EL (cell line): ENCODE results near the gene BBIP1.

Experiments used
- DNase-seq: peaks from one replicate; pipeline ENCODE4 v3.0.0-alpha.2; 2016

The BBIP1 gene

GRCh38 chr10:110918643-110919348 lies at the start of gene BBIP1:
Gene BBIP1, minus strand, starts transcription at chr10:110919180. Its CDS starts 1,023 bp downstream, at chr10:110918157.
- peak; percentile 100 for DNase-seq

GRCh38 chr10:110967645-110968044 lies 48.7 kb upstream of the BBIP1 start:
- no peak for DNase-seq

- no peak for DNase-seq
Observed at GRCh38 chr10:110967009-110967630, 48.1 kb upstream of the BBIP1 start.

DNA sequence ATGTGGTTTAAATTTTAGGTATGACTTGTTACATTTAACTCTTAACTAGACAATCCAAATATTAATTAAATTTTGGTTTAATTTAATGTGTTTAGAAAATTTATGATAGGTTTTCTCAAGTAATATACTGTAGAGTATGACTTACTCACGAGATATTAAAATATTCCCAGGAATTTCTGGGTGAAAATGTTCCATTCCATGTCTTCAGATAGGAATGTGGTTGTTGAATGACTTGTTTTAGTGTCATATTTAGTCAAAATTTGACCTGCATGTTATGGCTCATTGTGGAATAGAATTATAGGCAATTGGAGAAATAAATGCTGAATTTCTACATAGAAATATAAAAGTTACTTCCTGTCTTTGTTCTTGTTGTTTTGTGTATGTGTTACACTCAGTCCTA lies 47.2 kb upstream of the BBIP1 start:
- peak; percentile 32 for DNase-seq

DNA sequence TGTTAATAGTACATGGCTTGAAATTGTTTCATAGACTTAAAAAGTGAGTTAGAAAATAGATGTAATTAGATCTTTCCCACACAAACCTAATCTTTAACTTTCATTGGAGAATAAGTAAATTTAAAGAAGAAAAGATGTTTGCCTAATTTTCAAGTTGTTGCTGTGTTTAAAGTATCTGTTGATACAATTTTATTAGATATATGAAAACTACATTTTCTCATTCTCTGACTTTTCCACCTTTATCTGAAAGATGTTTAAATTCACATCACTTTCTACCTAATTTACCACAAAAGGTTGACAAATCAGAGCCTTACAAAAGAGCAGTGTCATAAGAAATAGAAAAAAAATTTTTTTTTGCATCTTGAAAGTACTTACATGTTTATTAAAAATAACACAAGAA lies 46.2 kb upstream of the BBIP1 start:
- DNase-seq, result no peak

- DNase-seq, result no peak
Observed at GRCh38 chr10:110964681-110965080, 45.7 kb upstream of the BBIP1 start.

- no peak for DNase-seq
Observed at GRCh38 chr10:110963162-110963561, 44.2 kb upstream of the BBIP1 start.

GRCh38 chr10:110962443-110962842 lies 43.5 kb upstream of the BBIP1 start:
- no peak for DNase-seq

- DNase-seq, result no peak
Observed at GRCh38 chr10:110960333-110960712, 41.3 kb upstream of the BBIP1 start.

- DNase-seq, result no peak
Observed at GRCh38 chr10:110959379-110960332, 40.7 kb upstream of the BBIP1 start.

DNA sequence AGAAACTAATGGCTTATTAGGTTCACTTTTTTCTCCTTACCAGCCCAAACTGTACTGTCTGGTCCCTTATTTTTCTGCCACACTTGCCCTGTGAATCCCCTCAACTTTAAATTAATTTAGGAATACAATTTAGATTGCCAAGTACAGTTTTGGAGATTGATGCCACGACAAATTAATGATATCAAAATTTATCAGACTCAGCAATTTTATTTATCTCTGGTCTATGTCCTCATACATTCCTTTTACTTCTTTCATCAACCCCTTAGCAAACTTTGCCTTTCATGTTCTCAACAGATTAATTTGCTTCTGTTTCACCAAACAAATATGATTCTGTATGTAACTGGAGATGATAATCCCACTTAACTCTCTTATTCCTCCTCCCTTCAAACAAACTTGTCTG lies 38.6 kb upstream of the BBIP1 start:
- DNase-seq, result no peak

- no peak for DNase-seq
Observed at GRCh38 chr10:110951381-110951780, 32.4 kb upstream of the BBIP1 start.

DNA sequence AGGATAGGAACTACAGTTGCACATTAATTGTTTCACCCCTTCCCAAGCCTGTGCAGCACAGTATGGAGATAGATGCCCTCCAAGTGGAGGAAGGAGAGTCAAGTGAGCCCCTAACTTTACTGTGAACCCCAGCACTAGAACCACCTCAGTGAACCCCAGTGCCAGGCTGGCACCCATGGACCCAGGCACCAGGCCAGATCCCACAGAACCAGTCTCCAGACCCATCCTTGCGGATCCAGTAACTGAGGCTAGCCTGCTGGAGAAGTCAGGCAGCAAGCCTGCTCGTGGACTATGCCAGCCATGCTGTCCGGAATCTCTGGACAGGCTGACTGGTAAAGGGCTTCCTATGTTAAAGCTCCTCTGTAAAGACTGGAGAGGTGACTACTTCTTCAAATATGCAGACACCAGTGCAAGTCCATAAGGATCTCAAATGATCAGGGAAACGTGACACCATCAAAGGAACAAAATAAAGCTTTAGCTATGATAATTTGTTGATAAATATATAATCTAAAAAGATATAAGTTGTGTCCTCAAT lies 28.1 kb upstream of the BBIP1 start:
- DNase-seq, result peak; percentile 61

- DNase-seq, result no peak
Observed at GRCh38 chr10:110946496-110946895, 27.5 kb upstream of the BBIP1 start.

DNA sequence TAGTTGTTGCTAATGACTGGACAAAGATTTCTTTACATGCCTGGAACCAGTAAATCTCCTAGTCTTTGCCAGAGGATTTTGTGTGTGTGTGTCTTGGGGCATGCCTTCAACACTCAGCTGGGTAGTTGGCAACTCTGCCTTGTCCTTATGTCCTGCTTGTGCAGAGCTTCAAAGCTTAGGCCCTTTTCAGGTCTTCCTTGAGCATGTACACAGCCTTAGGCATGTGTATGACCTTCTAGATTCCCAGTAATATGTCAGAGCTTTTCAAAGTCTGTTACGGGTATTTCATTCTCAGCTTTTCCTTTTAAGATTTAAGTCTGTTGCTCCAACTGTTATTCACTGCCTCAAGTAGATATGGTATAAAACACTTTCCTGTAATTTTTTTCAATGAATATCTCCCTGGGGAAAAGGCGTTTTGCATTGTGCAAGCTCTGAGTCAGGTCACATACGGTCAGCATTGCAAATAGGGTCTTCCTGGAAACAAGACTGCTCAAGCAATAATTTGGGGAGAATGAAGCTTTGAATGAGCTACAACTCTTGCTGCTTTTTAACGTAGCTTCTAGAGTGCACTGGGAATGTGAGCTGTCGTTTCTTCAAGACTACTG lies 25.9 kb upstream of the BBIP1 start:
- no peak for DNase-seq

GRCh38 chr10:110939419-110939818 lies 20.4 kb upstream of the BBIP1 start:
- DNase-seq, result no peak

- no peak for DNase-seq
Observed at GRCh38 chr10:110936757-110937156, 17.8 kb upstream of the BBIP1 start.

- DNase-seq, result no peak
Observed at GRCh38 chr10:110932505-110933180, 13.7 kb upstream of the BBIP1 start.

DNA sequence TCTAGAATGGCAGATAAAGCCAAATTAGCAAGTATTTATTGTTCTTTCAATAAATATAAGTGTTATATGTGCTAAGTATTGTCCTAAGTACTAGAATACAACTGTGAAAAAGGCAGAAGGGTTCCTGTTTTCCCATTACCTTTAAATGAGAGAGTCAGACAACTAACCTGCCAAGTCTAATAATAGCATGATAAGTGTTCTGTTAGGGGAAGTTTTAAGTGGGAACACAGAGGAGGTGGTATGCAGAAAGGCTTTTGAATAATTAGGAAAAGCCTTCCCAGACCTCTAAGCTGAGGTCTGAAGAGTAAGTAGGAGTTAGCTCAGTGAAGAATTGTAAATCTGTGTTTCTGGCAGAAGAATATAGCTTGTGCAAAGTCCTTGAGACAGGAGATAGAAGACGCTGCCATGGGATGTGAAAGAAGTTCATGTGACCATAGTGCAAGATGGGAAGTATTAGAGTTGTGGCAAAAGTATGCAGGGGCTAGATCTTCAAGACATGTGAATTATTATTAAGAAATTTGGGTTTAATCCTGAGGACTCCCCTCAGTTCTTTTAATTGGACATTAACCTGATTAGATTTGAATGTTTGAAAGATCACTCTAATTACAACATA lies 12.9 kb upstream of the BBIP1 start:
- DNase-seq, result no peak

DNA sequence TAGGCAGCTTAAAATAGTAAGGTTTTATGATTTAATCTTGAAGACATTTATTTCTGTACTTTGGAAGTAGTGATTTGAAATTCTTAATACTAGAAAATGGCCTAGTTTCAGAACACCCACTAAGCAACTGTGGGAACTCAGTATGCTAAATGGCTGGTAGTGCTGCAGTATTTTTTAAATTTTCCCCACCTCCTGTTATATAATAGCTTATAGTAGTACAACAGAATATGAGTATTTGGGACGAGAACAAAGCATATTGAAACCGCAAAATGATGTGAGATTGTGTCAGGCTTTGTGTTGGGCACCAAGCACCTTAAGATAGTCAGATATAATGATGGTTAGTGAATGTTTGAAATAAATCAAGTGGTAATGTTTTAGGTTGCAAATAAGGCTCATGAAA lies 8.5 kb upstream of the BBIP1 start:
- DNase-seq, result no peak

GRCh38 chr10:110923856-110924493 lies 5.0 kb upstream of the BBIP1 start:
- no peak for DNase-seq
